Suprapubic skin (tissue), 3 donors: ENCODE data around the gene KIF16B.

Experiments used
- EP300 ChIP-seq: sonication (generic); formaldehyde crosslinking; IDR thresholded peaks from one replicate; pipeline ENCODE4 v1.6.1; 2017; ENCODE audit warnings: antibody characterized with exemption
- TF ChIP-seq, protein P1 (sequence below), 2 donors: fragments of 200-600 bp in 1 of 2; fragments of 450-650 bp in 1 of 2; sonication (generic) in 1 of 2; IDR thresholded peaks; one replicate each; pipeline ENCODE4 v1.5.1; 2016 to 2019; ENCODE audit warnings: antibody characterized with exemption in 2 of 2, mild to moderate bottlenecking in 1 of 2, moderate library complexity in 1 of 2

- TF ChIP-seq EP300 = no peak
- TF ChIP-seq, protein P1, sequence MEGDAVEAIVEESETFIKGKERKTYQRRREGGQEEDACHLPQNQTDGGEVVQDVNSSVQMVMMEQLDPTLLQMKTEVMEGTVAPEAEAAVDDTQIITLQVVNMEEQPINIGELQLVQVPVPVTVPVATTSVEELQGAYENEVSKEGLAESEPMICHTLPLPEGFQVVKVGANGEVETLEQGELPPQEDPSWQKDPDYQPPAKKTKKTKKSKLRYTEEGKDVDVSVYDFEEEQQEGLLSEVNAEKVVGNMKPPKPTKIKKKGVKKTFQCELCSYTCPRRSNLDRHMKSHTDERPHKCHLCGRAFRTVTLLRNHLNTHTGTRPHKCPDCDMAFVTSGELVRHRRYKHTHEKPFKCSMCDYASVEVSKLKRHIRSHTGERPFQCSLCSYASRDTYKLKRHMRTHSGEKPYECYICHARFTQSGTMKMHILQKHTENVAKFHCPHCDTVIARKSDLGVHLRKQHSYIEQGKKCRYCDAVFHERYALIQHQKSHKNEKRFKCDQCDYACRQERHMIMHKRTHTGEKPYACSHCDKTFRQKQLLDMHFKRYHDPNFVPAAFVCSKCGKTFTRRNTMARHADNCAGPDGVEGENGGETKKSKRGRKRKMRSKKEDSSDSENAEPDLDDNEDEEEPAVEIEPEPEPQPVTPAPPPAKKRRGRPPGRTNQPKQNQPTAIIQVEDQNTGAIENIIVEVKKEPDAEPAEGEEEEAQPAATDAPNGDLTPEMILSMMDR (IDR thresholded peaks at IDR 0.05) = no peak
Observed at GRCh38 chr20:16514140-16514539, 59.1 kb downstream of the KIF16B start.
